Measurements from ENCODE around the gene CD300LF.
A peak's percentile ranks its signal among the peaks of the same experiment; 100 is the strongest.

The CD300LF gene

GRCh38 chr17:74677558-74678466 lies 34.9 kb downstream of the CD300LF start:
- Histone ChIP-seq H3K27me3 (ENCODE audit: insufficient read depth, low read depth, severe bottlenecking) (no peaks in the 10 kb centered on the region), H3K27ac (peak overlapping the region; percentile 88), H3K9me3 (ENCODE audit: severe bottlenecking) (no peaks in the 10 kb centered on the region), H3K36me3 (peaks cover 13% of the 10 kb centered on the region), H3K4me3 (ENCODE audit: low read depth, low read length) (peak overlapping the region; percentile 10)
- DNase-seq = peak; percentile 95
- TF ChIP-seq CTCF (IDR thresholded peaks at IDR 0.05; ENCODE audit: low read depth, low read length) = no peak

- DNase-seq = peak; percentile 73
- Histone ChIP-seq H3K27me3 (ENCODE audit: insufficient read depth, low read depth, severe bottlenecking) (no peaks in the 10 kb centered on the region), H3K36me3 (peaks cover 10% of the 10 kb centered on the region; the same call in 1 of the 2 replicates)
These were observed 41.5 kb downstream of the CD300LF start for GRCh38 chr17:74671031-74671771.

GRCh38 chr17:74670329-74670728 lies 42.4 kb downstream of the CD300LF start:
- H3K27ac ChIP-seq = peak overlapping the region; percentile 84
- H3K36me3 ChIP-seq = peaks cover 7% of the 10 kb centered on the region; the same call in 1 of the 2 replicates
- no peak for TF ChIP-seq CTCF (IDR thresholded peaks at IDR 0.05; ENCODE audit: low read depth, low read length)
- H3K9me3 ChIP-seq (ENCODE audit: severe bottlenecking) = no peaks in the 10 kb centered on the region
- peak; percentile 60 for DNase-seq
- H3K4me3 ChIP-seq (ENCODE audit: low read depth, low read length) = peak overlapping the region; percentile 93
- H3K27me3 ChIP-seq (ENCODE audit: insufficient read depth, low read depth, severe bottlenecking) = no peaks in the 10 kb centered on the region

More at GRCh38 chr17:74671031-74671771, 41.5 kb downstream of the CD300LF start:
- TF ChIP-seq CTCF (IDR thresholded peaks at IDR 0.05; ENCODE audit: low read depth, low read length) = no peak
- no peaks in the 10 kb centered on the region for H3K9me3 ChIP-seq (ENCODE audit: severe bottlenecking)
- H3K27ac ChIP-seq = peak overlapping the region; percentile 84
- H3K4me3 ChIP-seq (ENCODE audit: low read depth, low read length) = peak overlapping the region; percentile 93

- no peak for DNase-seq
These were observed 49.2 kb downstream of the CD300LF start for GRCh38 chr17:74663561-74663960.

GRCh38 chr17:74659889-74660288 lies 52.8 kb downstream of the CD300LF start:
- Histone ChIP-seq H3K9me3 (ENCODE audit: severe bottlenecking) (no peaks in the 10 kb centered on the region), H3K4me3 (ENCODE audit: low read depth, low read length) (no peak overlapping the region), H3K36me3 (no peaks in the 10 kb centered on the region), H3K27ac (no peak overlapping the region), H3K27me3 (ENCODE audit: insufficient read depth, low read depth, severe bottlenecking) (no peaks in the 10 kb centered on the region)
- no peak for TF ChIP-seq CTCF (IDR thresholded peaks at IDR 0.05; ENCODE audit: low read depth, low read length)
- no peak for DNase-seq

More at GRCh38 chr17:74663561-74663960, 49.2 kb downstream of the CD300LF start:
- no peaks in the 10 kb centered on the region for H3K9me3 ChIP-seq (ENCODE audit: severe bottlenecking)
- H3K27me3 ChIP-seq (ENCODE audit: insufficient read depth, low read depth, severe bottlenecking) = no peaks in the 10 kb centered on the region
- no peak overlapping the region for H3K4me3 ChIP-seq (ENCODE audit: low read depth, low read length)
- H3K27ac ChIP-seq = no peak overlapping the region
- no peaks in the 10 kb centered on the region for H3K36me3 ChIP-seq
- no peak for TF ChIP-seq CTCF (IDR thresholded peaks at IDR 0.05; ENCODE audit: low read depth, low read length)

Measured in WERI-Rb-1 (cell line).